SK-N-DZ (cell line): ENCODE results near the gene PRKG2.

Source experiments
- DNase-seq: peaks from one replicate; pipeline ENCODE4 v3.0.0-alpha.2; 2015; ENCODE audit warnings: low spot score

Gene PRKG2

GRCh38 chr4:81096566-81096965 is 118.5 kb downstream of the PRKG2 start:
- DNase-seq, result no peak

GRCh38 chr4:81095389-81095788 is 119.6 kb downstream of the PRKG2 start:
- DNase-seq, result no peak

- DNase-seq, result no peak
Measured at GRCh38 chr4:81093720-81094401, 121.2 kb downstream of the PRKG2 start.

GRCh38 chr4:81085979-81086378 is 129.0 kb downstream of the PRKG2 start:
- DNase-seq, result no peak

GRCh38 chr4:81085291-81085690 is 129.7 kb downstream of the PRKG2 start:
- DNase-seq, result no peak

GRCh38 chr4:81084634-81085033 is 130.4 kb downstream of the PRKG2 start:
- DNase-seq, result no peak

DNA sequence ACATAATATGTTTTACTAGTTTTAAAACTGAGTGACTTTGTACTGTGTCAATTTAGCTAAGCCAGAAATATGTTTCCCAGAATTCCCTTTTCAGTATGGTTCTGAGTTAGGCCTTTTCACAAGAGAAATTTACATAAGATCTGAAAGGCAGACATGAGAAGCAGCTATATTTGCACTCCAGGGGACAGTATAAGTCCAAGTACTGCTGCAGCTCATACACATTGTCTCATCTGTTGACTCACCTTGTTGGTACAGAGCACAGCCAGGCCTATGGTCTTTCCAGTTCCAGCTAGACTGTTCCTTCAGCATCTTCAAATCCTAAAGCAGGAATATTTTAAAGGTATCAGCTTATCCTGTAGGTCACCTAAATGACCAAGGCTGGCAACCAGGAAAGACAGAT is 131.0 kb downstream of the PRKG2 start:
- no peak for DNase-seq

GRCh38 chr4:81081156-81081555 is 133.9 kb downstream of the PRKG2 start:
- no peak for DNase-seq

DNA sequence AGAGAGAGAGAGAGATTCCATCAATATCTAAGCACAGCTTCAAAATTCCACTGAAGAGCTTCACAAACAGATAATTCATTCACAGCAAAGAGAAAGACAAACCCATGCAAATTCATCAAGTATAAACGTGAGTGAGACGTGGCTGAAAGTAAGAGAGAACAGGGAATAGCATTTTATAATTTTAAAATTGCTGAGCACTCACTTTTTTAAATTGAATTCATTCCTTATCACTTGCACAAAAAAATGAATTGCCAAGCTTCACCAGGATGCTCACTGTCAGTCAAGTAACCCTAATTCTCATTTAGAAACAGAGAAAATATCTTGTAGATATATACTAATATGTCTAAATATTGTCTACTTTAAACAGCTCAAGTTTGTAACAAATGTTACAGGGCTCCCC is 144.0 kb downstream of the PRKG2 start:
- no peak for DNase-seq

- DNase-seq, result peak; percentile 76
Measured at GRCh38 chr4:81069706-81070331, 145.2 kb downstream of the PRKG2 start.

GRCh38 chr4:81065446-81065845 is 149.6 kb downstream of the PRKG2 start:
- DNase-seq, result no peak

DNA sequence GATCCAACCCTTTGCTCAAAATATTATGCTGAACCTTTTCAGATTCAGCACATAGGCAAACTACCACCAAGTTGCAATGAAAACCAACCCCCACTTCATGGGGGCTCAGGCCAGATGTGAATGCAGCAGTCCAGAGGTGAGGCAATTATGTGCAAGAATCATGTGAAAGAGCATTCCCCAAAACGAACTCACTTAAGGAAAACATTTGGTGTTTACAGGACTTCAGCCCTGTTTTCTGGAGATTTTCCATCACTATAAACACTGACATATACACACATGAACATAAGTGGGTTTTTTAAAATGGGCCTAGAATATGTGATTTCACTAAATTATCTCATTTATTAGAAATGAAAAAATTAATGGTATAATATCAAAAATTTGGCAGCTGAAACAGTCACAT is 153.0 kb downstream of the PRKG2 start:
- DNase-seq, result no peak

DNA sequence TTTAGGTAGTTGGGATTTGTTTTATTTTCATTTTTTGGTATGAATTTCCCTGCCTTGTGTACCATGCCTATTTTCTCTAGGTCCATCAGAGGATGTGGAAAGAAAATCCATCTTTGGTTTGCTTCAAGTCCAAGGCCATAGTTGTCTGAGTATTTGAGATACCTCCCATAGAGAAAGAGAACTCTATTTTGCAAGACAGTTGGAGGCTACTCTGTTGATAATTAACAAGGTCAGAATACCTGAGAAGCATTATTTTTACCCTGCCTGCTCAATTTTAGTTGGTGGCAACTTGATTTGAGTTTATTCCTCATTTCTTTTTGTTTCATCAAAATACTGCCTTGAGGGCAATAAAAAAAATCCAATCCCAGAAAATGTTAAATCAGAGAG is 153.7 kb downstream of the PRKG2 start:
- DNase-seq, result no peak

GRCh38 chr4:81060587-81061343 is 154.3 kb downstream of the PRKG2 start:
- DNase-seq, result no peak

GRCh38 chr4:81058621-81059020 is 156.4 kb downstream of the PRKG2 start:
- DNase-seq, result no peak

DNA sequence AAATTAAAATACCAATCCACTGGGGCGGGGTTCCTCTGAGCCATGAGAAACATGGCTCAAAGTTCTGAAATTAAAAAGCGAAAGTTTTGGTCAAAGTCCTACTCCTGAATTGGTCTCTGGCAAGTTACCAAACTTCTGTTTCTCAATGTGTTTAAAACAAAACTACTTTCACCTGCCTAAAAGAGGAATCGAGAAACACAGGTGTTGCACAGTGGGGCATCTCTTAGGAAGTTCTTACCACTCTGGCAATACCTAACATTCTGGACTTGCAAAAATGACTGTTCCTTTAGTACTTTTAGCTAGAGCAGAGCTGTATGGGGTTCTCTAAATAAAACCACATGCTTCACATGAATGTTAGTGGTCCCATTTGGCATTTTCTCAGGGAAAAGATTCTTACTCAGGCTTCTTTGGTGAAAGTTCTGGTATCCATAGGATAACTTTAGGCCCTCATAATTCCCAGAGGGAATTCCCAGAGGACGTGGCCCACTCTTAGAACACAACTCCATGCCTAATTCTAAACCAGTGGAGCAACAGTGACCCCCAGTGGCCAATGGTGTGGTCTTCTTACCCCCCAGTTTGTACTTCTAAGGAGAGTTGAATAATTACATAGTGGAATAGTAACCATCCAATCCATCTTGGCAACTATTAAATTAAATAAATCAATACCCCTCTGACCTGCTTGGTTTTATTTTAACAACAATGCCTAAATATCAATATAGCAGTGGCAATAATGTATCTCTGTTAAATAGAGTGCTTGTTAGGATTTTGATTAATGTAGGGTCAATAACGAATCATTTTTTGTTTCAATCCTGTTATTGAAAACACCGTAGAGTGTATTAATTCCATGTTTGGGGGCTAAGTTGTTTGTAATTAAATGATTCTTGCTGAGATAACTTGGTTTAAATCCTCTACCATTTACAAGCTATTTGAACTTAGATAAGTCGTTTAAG is 162.6 kb downstream of the PRKG2 start:
- peak; percentile 65 for DNase-seq

DNA sequence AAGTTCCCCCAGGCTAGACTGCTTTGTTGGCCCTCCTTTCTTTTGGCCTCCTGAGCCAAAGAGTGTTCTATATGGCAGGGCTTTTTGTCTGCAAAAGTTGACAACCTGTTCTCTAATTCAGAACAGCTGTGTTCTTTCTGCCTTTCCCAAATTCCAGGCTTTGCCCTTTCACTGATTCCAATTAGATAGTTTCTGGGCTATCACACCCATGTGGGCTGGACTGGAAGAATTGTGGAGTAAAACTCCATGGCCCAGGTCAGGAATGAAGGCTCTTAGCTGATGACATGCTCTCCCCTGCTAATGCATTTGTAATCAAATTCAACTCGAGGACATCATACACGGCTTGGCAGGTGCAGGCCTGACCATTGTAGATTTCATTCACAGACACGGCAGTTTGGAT is 165.1 kb downstream of the PRKG2 start:
- peak; percentile 59 for DNase-seq

GRCh38 chr4:81049330-81049729 is 165.7 kb downstream of the PRKG2 start:
- DNase-seq, result no peak

DNA sequence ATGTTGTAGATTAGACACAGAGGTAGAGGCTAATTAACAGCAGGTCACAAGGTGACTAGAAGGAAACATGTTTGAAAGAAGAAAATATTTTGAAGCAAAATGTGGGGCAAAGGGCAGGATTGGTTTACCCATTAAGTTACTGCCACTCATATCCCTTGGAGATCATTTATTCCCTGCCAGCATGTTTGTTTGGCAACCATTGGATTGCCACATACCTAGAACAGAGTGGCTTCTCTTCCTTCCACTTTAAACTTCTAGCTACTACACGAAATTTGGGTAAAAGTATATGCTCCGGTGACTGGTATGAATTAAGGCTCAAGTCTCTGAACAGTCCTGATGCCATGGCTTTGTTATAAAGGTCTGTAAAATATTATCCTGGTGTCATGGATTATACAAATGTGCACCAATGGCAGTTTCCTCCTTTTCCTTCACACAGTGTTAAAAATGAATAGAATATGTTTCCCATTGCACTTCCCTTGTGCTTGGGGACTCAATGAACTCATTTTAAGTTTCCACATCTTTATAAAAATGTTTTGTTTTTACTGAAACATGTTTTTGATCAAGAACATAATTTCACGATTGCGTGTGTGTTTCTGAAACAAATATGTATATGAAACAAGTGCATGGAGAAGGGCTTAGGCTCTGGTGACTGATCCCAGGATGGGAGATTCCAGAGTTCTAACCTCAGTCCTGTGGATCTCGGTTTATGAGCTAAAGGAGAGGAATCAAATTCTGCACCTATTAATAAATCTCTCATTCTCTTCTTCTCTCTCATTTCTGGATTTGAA is 172.2 kb downstream of the PRKG2 start:
- DNase-seq, result no peak

- peak; percentile 9 for DNase-seq
Measured at GRCh38 chr4:81040012-81040659, 174.9 kb downstream of the PRKG2 start.
